Activated T-cell treated with anti-CD3 and anti-CD28 coated beads for 1 hour (primary cell): ENCODE measurements around the gene KCNJ5.

Experiments
- DNase-seq: peaks from one replicate; pipeline ENCODE4 v3.0.0-alpha.2; 2020; ENCODE audit warnings: low read depth

KCNJ5 gene

GRCh38 chr11:128933481-128934178 is 42.5 kb downstream of the KCNJ5 start:
- DNase-seq = no peak

GRCh38 chr11:128934351-128934750 is 43.2 kb downstream of the KCNJ5 start:
- DNase-seq = no peak

- no peak for DNase-seq
These were observed 43.8 kb downstream of the KCNJ5 start for GRCh38 chr11:128934926-128935325.

GRCh38 chr11:128936606-128937251 is 45.6 kb downstream of the KCNJ5 start:
- DNase-seq = no peak

- no peak for DNase-seq
These were observed 46.3 kb downstream of the KCNJ5 start for GRCh38 chr11:128937480-128937879.

GRCh38 chr11:128938156-128938885 is 47.2 kb downstream of the KCNJ5 start:
- DNase-seq = no peak

GRCh38 chr11:128939591-128939990 is 48.4 kb downstream of the KCNJ5 start:
- no peak for DNase-seq

- no peak for DNase-seq
These were observed 49.0 kb downstream of the KCNJ5 start for GRCh38 chr11:128940156-128940555.

GRCh38 chr11:128940603-128941002 is 49.4 kb downstream of the KCNJ5 start:
- no peak for DNase-seq

GRCh38 chr11:128941110-128941509 is 50.0 kb downstream of the KCNJ5 start:
- no peak for DNase-seq

GRCh38 chr11:128941573-128942271 is 50.6 kb downstream of the KCNJ5 start:
- no peak for DNase-seq

- DNase-seq = no peak
These were observed 51.1 kb downstream of the KCNJ5 start for GRCh38 chr11:128942272-128942612.

- DNase-seq = no peak
These were observed 51.8 kb downstream of the KCNJ5 start, which contains the start of gene TP53AIP1 for GRCh38 chr11:128942817-128943427. TSS of gene TP53AIP1 (minus strand) at chr11:128942871. CDS start at chr11:128937818, 5,053 bp downstream.

- DNase-seq = no peak
These were observed 52.3 kb downstream of the KCNJ5 start for GRCh38 chr11:128943428-128943976.

- no peak for DNase-seq
These were observed 55.5 kb downstream of the KCNJ5 start for GRCh38 chr11:128946648-128947047.

- DNase-seq = no peak
These were observed 56.6 kb downstream of the KCNJ5 start for GRCh38 chr11:128947773-128948172.

GRCh38 chr11:128948583-128948982 is 57.4 kb downstream of the KCNJ5 start:
- DNase-seq = no peak

GRCh38 chr11:128949791-128950454 is 58.8 kb downstream of the KCNJ5 start:
- no peak for DNase-seq

- DNase-seq = no peak
These were observed 62.0 kb downstream of the KCNJ5 start for GRCh38 chr11:128953151-128953550.

- DNase-seq = no peak
These were observed 64.5 kb downstream of the KCNJ5 start for GRCh38 chr11:128955636-128956035.
